Naive B cell (primary cell): ENCODE results near the gene ETV5. TPM values are rescaled to one million over a fixed set of nuclear protein-coding genes. Genes with fewer than 3 reads are reported as not detected.

ENCODE experiments used
- ATAC-seq, 2 donors: fragments of 150-1000 bp; cut with Tn5 transposase; 2 replicates each; pipeline ENCODE4 v1.10.0; 2021; ENCODE audit warnings: low read depth in 2 of 2, mild to moderate bottlenecking in 2 of 2, moderate library complexity in 2 of 2
- DNase-seq: peaks from one replicate; pipeline ENCODE4 v3.0.0; 2022
- H3K27ac Mint-ChIP-seq, 6 donors: one replicate each; pipeline ENCODE4 v1.8.0; 2020 to 2022; ENCODE audit warnings: mild to moderate bottlenecking in 6 of 6, mixed read lengths in 6 of 6, moderate library complexity in 5 of 6, inconsistent platforms in 2 of 6
- H3K27me3 Mint-ChIP-seq, 3 donors: one replicate each; pipeline ENCODE4 v1.8.0; 2021 to 2022; ENCODE audit warnings: mixed read lengths in 3 of 3, mild to moderate bottlenecking in 1 of 3
- H3K36me3 Mint-ChIP-seq, 2 donors: one replicate each; pipeline ENCODE4 v1.8.0; 2020 to 2022; ENCODE audit warnings: mixed read lengths in 2 of 2, inconsistent platforms in 1 of 2, mild to moderate bottlenecking in 1 of 2
- H3K4me1 Mint-ChIP-seq, 3 donors: one replicate each; pipeline ENCODE4 v1.8.0; 2020 to 2022; ENCODE audit warnings: mixed read lengths in 3 of 3, inconsistent platforms in 1 of 3, mild to moderate bottlenecking in 1 of 3, moderate library complexity in 1 of 3
- H3K4me3 Mint-ChIP-seq, 8 donors: one replicate each; pipeline ENCODE4 v1.8.0; 2020 to 2022; ENCODE audit warnings: mild to moderate bottlenecking in 8 of 8, mixed read lengths in 8 of 8, moderate library complexity in 8 of 8, inconsistent platforms in 2 of 8
- H3K9me3 Mint-ChIP-seq, 7 donors: one replicate each; pipeline ENCODE4 v1.8.0; 2020 to 2022; ENCODE audit warnings: mixed read lengths in 7 of 7, mild to moderate bottlenecking in 5 of 7, inconsistent platforms in 2 of 7, moderate library complexity in 1 of 7
- polyA plus RNA-seq, 6 donors: library from polyadenylated mRNA; unstranded; fragments of 300-500 nt; fragmentation: Illumina TruSeq; gene quantifications; one replicate each; pipeline ENCODE4 v1.2.3, GENCODE V29; 2021; ENCODE audit warnings: low read depth in 6 of 6

Gene ETV5
- polyA plus RNA-seq, 6 donors from 2014 or later = 0.96 to 1.7 (median 1.1) TPM

- H3K36me3 Mint-ChIP-seq = no peaks in the 10 kb centered on the region
- peaks cover 10 to 21% (median 13%) of the 10 kb centered on the region in 3 donors for H3K4me1 Mint-ChIP-seq
- H3K27ac Mint-ChIP-seq = peak overlapping the region in 3 of 6 donors; percentile 8 to 85 (median 51)
- peak overlapping the region; percentile 45 to 88 (median 64) for H3K4me3 Mint-ChIP-seq
- H3K9me3 Mint-ChIP-seq = no peaks in the 10 kb centered on the region
- no peaks in the 10 kb centered on the region for H3K27me3 Mint-ChIP-seq
- ATAC-seq (peak; percentile 37 to 50), DNase-seq (no peak)
These were observed 41.3 kb downstream of the ETV5 start for GRCh38 chr3:186067360-186068242.

- H3K4me3 Mint-ChIP-seq = no peak overlapping the region
These were observed 48.7 kb downstream of the ETV5 start for GRCh38 chr3:186060222-186060621.

GRCh38 chr3:186059192-186059591 lies 49.7 kb downstream of the ETV5 start:
- no peak for DNase-seq
- H3K36me3 Mint-ChIP-seq = no peaks in the 10 kb centered on the region
- H3K27ac Mint-ChIP-seq = no peak overlapping the region
- peaks cover 0 to 11% (median 0%) of the 10 kb centered on the region in 3 donors for H3K27me3 Mint-ChIP-seq
- no peak overlapping the region for H3K4me3 Mint-ChIP-seq
- no peaks in the 10 kb centered on the region for H3K9me3 Mint-ChIP-seq
- H3K4me1 Mint-ChIP-seq = peaks cover 3 to 4% (median 4%) of the 10 kb centered on the region in 3 donors
- ATAC-seq = no peak

More at GRCh38 chr3:186060222-186060621, 48.7 kb downstream of the ETV5 start:
- H3K27me3 Mint-ChIP-seq = peaks cover 0 to 11% (median 0%) of the 10 kb centered on the region in 3 donors
- ATAC-seq = no peak
- DNase-seq = no peak
- peaks cover 4 to 6% (median 4%) of the 10 kb centered on the region in 3 donors for H3K4me1 Mint-ChIP-seq
- no peaks in the 10 kb centered on the region for H3K9me3 Mint-ChIP-seq
- H3K36me3 Mint-ChIP-seq = no peaks in the 10 kb centered on the region
- H3K27ac Mint-ChIP-seq = peak overlapping the region in 1 of 6 donors; percentile 12

- Mint-ChIP-seq H3K4me3 (no peak overlapping the region), H3K27me3 (peaks cover 0 to 11% (median 0%) of the 10 kb centered on the region in 3 donors), H3K9me3 (no peaks in the 10 kb centered on the region), H3K4me1 (no peaks in the 10 kb centered on the region), H3K27ac (no peak overlapping the region), H3K36me3 (no peaks in the 10 kb centered on the region)
- ATAC-seq (no peak), DNase-seq (no peak)
These were observed 50.7 kb downstream of the ETV5 start for GRCh38 chr3:186058225-186058624.

GRCh38 chr3:186057594-186057993 lies 51.3 kb downstream of the ETV5 start:
- Mint-ChIP-seq H3K27me3 (peaks cover 0 to 12% (median 0%) of the 10 kb centered on the region in 3 donors), H3K36me3 (no peaks in the 10 kb centered on the region), H3K27ac (no peak overlapping the region), H3K4me1 (no peaks in the 10 kb centered on the region), H3K9me3 (no peaks in the 10 kb centered on the region), H3K4me3 (no peak overlapping the region)
- ATAC-seq = no peak
- DNase-seq = no peak

GRCh38 chr3:186054792-186055352 lies 54.0 kb downstream of the ETV5 start:
- DNase-seq = no peak
- Mint-ChIP-seq H3K9me3 (no peaks in the 10 kb centered on the region), H3K4me1 (no peaks in the 10 kb centered on the region), H3K36me3 (no peaks in the 10 kb centered on the region), H3K27me3 (peaks cover 0 to 11% (median 0%) of the 10 kb centered on the region in 3 donors), H3K27ac (no peak overlapping the region), H3K4me3 (no peak overlapping the region)
- ATAC-seq = no peak

GRCh38 chr3:186053954-186054791 lies 54.7 kb downstream of the ETV5 start:
- Mint-ChIP-seq H3K27ac (no peak overlapping the region), H3K4me3 (no peak overlapping the region), H3K27me3 (peaks cover 0 to 11% (median 0%) of the 10 kb centered on the region in 3 donors), H3K4me1 (no peaks in the 10 kb centered on the region), H3K9me3 (no peaks in the 10 kb centered on the region), H3K36me3 (no peaks in the 10 kb centered on the region)
- ATAC-seq (no peak), DNase-seq (no peak)

GRCh38 chr3:186052096-186052840 lies 56.6 kb downstream of the ETV5 start:
- no peak overlapping the region for H3K4me3 Mint-ChIP-seq
- no peaks in the 10 kb centered on the region for H3K36me3 Mint-ChIP-seq
- no peaks in the 10 kb centered on the region for H3K4me1 Mint-ChIP-seq
- peak overlapping the region in 1 of 6 donors; percentile 72 for H3K27ac Mint-ChIP-seq
- no peaks in the 10 kb centered on the region for H3K9me3 Mint-ChIP-seq
- peaks cover 0 to 11% (median 0%) of the 10 kb centered on the region in 3 donors for H3K27me3 Mint-ChIP-seq
- DNase-seq (no peak), ATAC-seq (no peak)

GRCh38 chr3:186049001-186049400 lies 59.9 kb downstream of the ETV5 start:
- no peak overlapping the region for H3K27ac Mint-ChIP-seq
- no peaks in the 10 kb centered on the region for H3K4me1 Mint-ChIP-seq
- peaks cover 0 to 15% (median 0%) of the 10 kb centered on the region in 3 donors for H3K27me3 Mint-ChIP-seq
- H3K9me3 Mint-ChIP-seq = no peaks in the 10 kb centered on the region
- no peaks in the 10 kb centered on the region for H3K36me3 Mint-ChIP-seq
- ATAC-seq (no peak), DNase-seq (no peak)
- H3K4me3 Mint-ChIP-seq = no peak overlapping the region

- Mint-ChIP-seq H3K27ac (no peak overlapping the region), H3K27me3 (peaks cover 3 to 18% (median 9%) of the 10 kb centered on the region in 3 donors), H3K4me1 (no peaks in the 10 kb centered on the region), H3K36me3 (no peaks in the 10 kb centered on the region), H3K9me3 (no peaks in the 10 kb centered on the region), H3K4me3 (peak overlapping the region in 1 of 8 donors; percentile 29)
- ATAC-seq (no peak), DNase-seq (no peak)
These were observed 60.8 kb downstream of the ETV5 start for GRCh38 chr3:186048119-186048518.

GRCh38 chr3:186046838-186047237 lies 62.1 kb downstream of the ETV5 start:
- Mint-ChIP-seq H3K36me3 (no peaks in the 10 kb centered on the region), H3K4me1 (no peaks in the 10 kb centered on the region), H3K27me3 (peaks cover 13 to 19% (median 14%) of the 10 kb centered on the region in 3 donors), H3K9me3 (no peaks in the 10 kb centered on the region), H3K4me3 (no peak overlapping the region), H3K27ac (peak overlapping the region in 1 of 6 donors; percentile 48)
- DNase-seq (no peak), ATAC-seq (no peak)

- no peak for ATAC-seq
- Mint-ChIP-seq H3K36me3 (no peaks in the 10 kb centered on the region), H3K4me1 (no peaks in the 10 kb centered on the region), H3K4me3 (no peak overlapping the region), H3K27me3 (peaks cover 14 to 19% (median 16%) of the 10 kb centered on the region in 3 donors), H3K27ac (no peak overlapping the region), H3K9me3 (peaks cover 0 to 2% (median 0%) of the 10 kb centered on the region in 7 donors)
- DNase-seq = no peak
These were observed 63.9 kb downstream of the ETV5 start for GRCh38 chr3:186044968-186045367.

GRCh38 chr3:186044427-186044826 lies 64.5 kb downstream of the ETV5 start:
- H3K9me3 Mint-ChIP-seq = peaks cover 0 to 2% (median 0%) of the 10 kb centered on the region in 7 donors
- peaks cover 14 to 19% (median 18%) of the 10 kb centered on the region in 3 donors for H3K27me3 Mint-ChIP-seq
- ATAC-seq = no peak
- no peaks in the 10 kb centered on the region for H3K4me1 Mint-ChIP-seq
- no peak for DNase-seq
- H3K27ac Mint-ChIP-seq = no peak overlapping the region
- no peak overlapping the region for H3K4me3 Mint-ChIP-seq
- H3K36me3 Mint-ChIP-seq = no peaks in the 10 kb centered on the region
